Fibroblast of villous mesenchyme (primary cell): ENCODE results near the gene CERS5. TPM values are rescaled to one million over a fixed set of nuclear protein-coding genes. Genes with fewer than 3 reads are reported as not detected.

Experiments used
- DNase-seq: peaks from one replicate; pipeline ENCODE4 v3.0.0-alpha.2; 2010; ENCODE audit warnings: low read depth
- H3K4me3 ChIP-seq: 2 replicates; pipeline ENCODE4 v1.5.1; 2011; ENCODE audit warnings: low read depth, mild to moderate bottlenecking, low read length
- CTCF ChIP-seq: IDR thresholded peaks from 2 replicates; pipeline ENCODE4 v1.5.1; 2012; ENCODE audit warnings: low read depth, mild to moderate bottlenecking, low read length; ENCODE audit not compliant: insufficient read depth
- total RNA-seq: library from RNA; depleted of rRNA; stranded (reverse); fragments of >200 nt; gene quantifications from 2 replicates; pipeline ENCODE4 v1.2.3, GENCODE V29; 2012

Gene CERS5
- total RNA-seq, 1 donor, result 40.2 TPM

- no peak for TF ChIP-seq CTCF
- peak; percentile 39 for DNase-seq
- no peak overlapping the region for H3K4me3 ChIP-seq
Measured at GRCh38 chr12:50195832-50196231, 28.7 kb upstream of the CERS5 start.

DNA sequence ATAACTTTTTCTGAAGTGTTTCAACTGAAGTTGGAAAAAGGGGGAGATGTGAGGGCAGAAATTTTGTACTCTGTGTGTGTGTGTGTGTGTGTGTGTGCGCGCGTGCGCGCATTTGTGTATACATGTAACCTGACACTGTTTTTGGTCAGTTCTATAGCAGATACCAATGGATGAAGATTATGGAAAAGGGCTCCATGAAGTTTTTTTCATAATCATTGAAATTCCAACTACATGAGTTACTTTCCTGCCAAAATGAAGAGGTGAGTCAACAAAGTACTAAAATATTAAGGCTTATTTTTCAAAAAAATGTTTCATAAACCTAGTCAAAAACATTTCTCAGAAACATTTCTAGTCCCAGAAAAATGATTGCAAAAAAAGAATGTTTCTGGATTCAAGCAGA is 25.7 kb upstream of the CERS5 start:
- TF ChIP-seq CTCF, result no peak
- DNase-seq, result no peak
- H3K4me3 ChIP-seq, result no peak overlapping the region

GRCh38 chr12:50192236-50192635 is 25.1 kb upstream of the CERS5 start:
- H3K4me3 ChIP-seq, result no peak overlapping the region
- DNase-seq, result no peak
- no peak for TF ChIP-seq CTCF

DNA sequence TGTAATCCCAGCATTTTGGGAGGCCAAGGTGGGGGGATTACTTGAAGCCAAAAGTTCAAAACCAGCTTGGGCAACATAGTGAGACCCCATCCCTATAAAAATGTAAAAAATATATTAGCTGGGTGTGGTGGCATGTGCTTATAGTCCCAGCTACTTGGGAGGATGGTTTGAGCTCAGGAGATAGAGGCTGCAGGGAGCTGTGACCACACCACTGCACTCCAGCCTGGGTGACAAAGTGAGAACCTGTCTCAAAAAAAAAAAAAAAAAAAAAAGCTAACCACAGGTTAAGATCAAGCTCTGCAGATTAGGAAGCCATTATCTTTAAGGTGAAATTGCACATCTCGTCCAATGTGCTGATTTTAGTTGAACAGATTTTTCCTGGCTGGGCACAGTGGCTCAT is 23.7 kb upstream of the CERS5 start:
- no peak for DNase-seq
- H3K4me3 ChIP-seq, result no peak overlapping the region
- TF ChIP-seq CTCF, result no peak

- H3K4me3 ChIP-seq, result no peak overlapping the region
- no peak for DNase-seq
- no peak for TF ChIP-seq CTCF
Measured at GRCh38 chr12:50188875-50189575, 21.9 kb upstream of the CERS5 start.

- peak; percentile 71 for DNase-seq
- no peak for TF ChIP-seq CTCF
- no peak overlapping the region for H3K4me3 ChIP-seq
Measured at GRCh38 chr12:50188241-50188781, 21.1 kb upstream of the CERS5 start.
